NCI-H748 (cell line): ENCODE data around the gene CUL4A.
A peak's percentile ranks its signal among the peaks of the same experiment; 100 is the strongest.
"Not testable (repeated sequence)": the region's sequence is repeated elsewhere in the genome, so short reads cannot be mapped to it uniquely, and the experiment has no call there.

Experiments
- DNase-seq: peaks from one replicate; lab custom pipeline; 2025; ENCODE audit not compliant: unreplicated experiment; lab: John Stamatoyannopoulos, UW

The CUL4A gene

GRCh38 chr13:113283904-113284303 lies 74.5 kb downstream of the CUL4A start:
- DNase-seq = no peak

DNA sequence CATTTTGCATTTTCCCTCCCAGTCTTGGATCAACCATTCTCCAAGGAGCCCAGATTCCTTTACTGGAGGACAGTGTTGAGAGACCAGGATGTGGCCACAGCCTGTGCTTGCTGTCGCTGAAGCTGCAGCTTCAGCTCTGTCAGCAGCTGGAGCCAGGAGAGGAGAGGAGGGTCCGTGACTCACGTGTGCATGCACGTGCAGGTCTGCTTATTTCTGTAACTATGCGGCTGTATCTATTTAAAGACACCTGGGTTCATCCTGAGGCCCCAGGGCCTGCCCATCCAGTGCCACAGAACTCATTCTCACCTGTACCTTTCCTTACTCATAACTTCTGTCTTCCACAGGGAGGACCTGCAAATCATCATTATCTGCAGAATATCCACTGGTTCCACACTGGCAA lies 79.5 kb downstream of the CUL4A start:
- peak; percentile 8 for DNase-seq

DNA sequence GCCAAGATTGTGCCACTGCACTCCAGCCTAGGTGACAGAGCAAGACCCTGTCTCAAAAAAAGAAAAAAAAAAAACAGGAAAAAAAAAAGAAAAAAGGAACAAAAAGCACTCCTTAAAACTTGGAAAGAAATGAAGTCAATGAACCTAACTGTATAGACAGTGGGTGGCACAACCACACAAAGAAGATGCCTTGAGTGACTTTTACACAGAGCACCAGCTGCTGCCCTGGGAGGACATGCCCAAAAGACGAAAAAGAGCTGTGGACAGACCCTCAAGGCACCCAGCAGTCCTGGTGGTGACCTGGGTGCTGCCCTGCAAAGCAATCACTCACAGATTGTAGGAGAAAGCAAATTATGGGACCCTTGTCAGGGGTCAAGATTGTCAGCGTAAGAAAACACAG lies 81.7 kb downstream of the CUL4A start:
- DNase-seq = no peak

- peak; percentile 63 for DNase-seq
These were observed 82.8 kb downstream of the CUL4A start for GRCh38 chr13:113292021-113292862.

DNA sequence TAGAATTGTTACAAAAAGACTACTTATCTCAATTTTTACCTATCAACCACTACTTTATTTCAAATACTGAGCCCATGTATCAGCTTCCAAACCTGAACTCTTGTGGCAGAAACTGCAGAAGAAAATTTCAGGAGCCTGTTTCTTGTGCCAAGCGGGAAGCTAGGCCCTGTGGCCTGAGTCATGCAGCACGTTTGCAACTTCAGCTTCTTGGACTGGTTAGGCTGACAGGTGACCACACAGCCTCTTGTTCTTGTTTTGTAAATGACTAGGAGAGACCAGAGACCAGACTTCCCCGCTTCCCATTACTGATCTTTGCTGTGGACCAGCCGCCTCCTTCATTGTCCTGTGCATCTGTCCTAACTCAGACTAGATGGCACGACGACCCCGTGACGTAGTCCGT lies 84.3 kb downstream of the CUL4A start:
- DNase-seq = no peak

DNA sequence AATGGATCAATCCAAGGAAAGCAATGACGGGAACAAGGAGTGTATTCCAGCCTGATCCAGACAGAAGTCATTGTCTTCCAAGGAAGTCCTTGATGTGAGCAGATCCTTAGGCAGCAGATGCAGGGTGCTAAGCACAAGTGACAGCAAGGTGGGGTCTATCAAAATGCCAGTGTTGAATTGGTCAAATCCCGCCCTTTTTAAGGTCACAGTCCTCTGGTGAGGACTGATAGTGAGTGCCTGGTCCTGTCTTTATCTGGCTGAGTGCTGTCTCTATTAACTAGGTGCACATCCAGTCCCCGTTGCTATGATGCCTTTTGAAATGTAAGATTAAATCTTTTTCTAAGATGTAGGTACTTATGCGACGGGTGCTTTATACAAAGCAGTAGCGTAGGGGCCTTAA lies 86.4 kb downstream of the CUL4A start:
- no peak for DNase-seq

DNA sequence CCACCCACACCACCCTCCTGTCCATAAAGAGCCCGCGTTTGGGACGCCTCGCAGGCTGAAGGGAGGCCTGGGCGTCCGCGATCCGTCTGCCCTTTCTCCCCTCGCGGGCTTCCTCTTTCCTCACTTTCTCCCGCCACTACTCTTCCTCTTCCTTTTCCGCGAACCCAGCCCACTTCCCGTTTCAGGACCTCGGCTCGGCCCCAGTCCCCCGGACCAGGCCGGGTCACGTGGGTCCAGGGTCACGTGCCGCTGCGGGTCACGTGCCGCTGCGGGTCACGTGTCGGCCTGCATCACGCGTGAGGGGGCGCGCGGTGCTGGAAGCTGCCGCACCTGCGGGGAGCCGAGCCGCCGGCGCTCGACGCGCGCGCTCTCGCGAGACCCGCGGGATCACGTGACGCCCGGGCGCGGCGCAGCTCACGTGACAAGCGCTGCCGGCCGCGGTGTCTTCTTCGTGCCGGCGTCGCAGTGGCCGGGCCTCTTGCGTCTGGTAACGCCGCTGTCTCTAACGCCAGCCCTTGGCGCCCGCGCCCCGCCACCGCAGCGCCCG lies 87.5 kb downstream of the CUL4A start, which contains the start of gene LAMP1:
TSS of gene LAMP1 (plus strand) at position 417 of the 547 bp plus-strand sequence. CDS start 196 bp downstream, outside the sequence.
- peak; percentile 98 for DNase-seq

GRCh38 chr13:113297370-113298042 lies 88.1 kb downstream of the CUL4A start:
- DNase-seq = peak; percentile 37

GRCh38 chr13:113298043-113298945 lies 88.9 kb downstream of the CUL4A start:
- no peak for DNase-seq

DNA sequence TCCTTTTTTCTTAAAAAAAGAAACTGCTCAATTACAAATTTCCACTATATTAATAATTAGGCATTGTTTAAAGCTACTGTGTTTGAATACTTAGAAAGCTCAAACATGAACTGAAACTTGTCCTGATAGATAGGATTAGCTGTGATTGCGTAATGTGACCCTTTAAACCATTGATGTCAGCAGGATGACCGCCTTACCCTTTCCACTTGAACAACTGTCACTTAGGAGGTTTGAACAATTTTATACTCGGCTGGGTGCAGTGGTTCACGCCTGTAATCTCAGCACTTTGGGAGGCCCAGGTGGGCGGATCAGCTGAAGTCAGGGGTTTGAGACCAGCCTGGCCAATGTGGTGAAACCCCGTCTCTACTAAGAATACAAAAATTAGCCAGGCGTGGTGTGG lies 90.5 kb downstream of the CUL4A start:
- DNase-seq = no peak

DNA sequence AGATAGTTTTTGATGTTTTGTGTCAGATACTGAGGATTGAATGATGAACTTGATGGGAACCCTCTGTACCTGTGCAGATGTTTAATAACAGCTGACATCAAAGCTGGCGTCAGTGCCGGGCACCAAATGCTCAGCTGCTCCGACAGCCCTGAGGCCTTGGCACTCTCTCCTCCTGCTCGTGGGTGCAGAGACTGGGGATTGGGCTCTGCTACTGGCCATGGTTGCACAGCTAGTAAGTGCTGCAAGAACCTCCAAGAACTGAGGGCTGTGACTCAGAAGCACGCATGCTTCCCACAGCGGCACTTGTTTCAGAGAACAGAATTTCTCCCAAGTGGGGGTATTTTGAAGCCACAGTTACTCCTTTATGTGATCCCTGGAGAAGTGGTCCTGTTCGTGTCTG lies 93.6 kb downstream of the CUL4A start:
- no peak for DNase-seq

DNA sequence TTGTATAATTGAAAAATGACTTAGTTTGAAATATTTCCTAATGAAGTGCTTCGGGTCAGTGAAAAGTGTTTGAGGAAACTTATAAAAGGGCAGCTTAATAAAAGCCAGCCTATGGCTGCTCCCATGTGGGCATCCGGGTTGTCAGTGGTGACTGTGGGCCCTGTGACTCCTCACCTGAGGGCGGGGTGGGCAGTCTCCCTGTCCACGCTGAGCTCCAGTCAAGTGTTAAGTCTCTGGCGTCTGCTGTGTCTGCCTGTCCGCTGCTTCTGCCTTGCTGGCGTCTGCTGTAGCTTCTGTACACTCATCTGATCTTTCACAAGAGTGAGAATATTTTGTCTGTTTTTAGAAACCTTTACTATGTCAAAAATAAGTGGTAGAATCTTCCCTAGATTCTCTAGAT lies 94.7 kb downstream of the CUL4A start:
- DNase-seq = no peak

- no peak for DNase-seq
These were observed 95.8 kb downstream of the CUL4A start for GRCh38 chr13:113305208-113305607.

DNA sequence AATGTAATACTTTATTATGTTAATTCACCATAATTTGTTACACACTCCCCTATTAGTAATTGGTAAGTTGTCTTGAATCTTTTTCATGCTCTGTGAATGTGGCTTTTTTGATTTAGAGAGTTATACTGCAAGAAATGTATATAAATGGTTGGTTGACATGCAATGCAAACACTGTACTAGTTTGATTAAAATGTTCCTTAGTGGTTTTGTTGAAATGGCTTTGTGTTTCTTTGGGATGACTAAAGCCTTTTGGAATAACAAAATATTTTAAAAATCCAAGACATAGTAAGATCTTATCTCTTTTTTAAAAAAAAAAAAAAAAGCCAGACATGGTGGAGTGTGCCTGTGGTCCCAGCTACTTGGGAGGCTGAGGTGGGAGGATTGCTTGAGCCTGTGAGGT lies 98.1 kb downstream of the CUL4A start:
- no peak for DNase-seq

- no peak for DNase-seq
These were observed 100.1 kb downstream of the CUL4A start for GRCh38 chr13:113309473-113309872.

DNA sequence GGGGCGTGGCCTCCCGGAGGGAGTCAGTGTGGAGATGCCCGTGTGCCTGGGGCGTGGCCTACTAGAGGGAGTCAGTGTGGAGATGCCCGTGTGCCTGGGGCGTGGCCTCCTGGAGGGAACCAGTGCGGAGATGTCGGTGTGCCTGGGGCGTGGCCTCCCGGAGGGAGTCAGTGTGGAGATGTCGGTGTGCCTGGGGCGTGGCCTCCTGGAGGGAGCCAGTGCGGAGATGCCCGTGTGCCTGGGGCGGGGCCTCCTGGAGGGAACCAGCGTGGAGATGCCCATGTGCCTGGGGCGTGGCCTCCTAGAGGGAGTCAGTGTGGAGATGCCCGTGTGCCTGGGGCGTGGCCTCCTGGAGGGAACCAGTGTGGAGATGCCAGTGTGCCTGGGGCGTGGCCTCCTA lies 104.7 kb downstream of the CUL4A start:
- not testable (repeated sequence) for DNase-seq

DNA sequence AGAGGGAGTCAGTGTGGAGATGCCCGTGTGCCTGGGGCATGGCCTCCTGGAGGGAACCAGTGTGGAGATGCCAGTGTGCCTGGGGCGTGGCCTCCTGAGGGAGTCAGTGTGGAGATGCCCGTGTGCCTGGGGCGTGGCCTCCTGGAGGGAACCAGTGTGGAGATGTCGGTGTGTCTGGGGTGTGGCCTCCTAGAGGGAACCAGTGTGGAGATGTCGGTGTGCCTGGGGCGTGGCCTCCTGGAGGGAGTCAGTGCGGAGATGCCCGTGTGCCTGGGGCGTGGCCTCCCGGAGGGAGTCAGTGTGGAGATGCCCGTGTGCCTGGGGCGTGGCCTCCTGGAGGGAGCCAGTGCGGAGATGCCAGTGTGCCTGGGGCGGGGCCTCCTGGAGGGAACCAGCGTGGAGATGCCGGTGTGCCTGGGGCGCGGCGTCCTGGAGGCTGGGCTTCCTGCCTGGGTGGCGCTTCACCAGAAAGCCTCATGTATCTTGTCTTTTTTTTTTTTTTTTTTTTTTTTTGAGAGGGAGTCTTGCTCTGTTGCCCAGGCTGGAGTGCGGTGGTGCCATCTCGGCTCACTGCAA lies 105.6 kb downstream of the CUL4A start:
- DNase-seq = not testable (repeated sequence)

GRCh38 chr13:113315992-113316391 lies 106.6 kb downstream of the CUL4A start:
- DNase-seq = no peak
